Adrenal gland (tissue), 12 donors: ENCODE data around the gene DNAH2. TPM values are rescaled to one million over a fixed set of nuclear protein-coding genes. Genes with fewer than 3 reads are reported as not detected.

Experiments
- DNase-seq, 7 donors: peaks; one replicate each; pipeline ENCODE4 v3.0.0-alpha.2; 2019 to 2020
- H3K27ac ChIP-seq, 5 donors: fragments of 200-600 bp; sonication (generic) in 4 of 5; 1 replicate in 3 of 5; 2 replicates in 2 of 5; pipeline versions ENCODE4 v1.5.1 to v1.8.0; 2016 to 2020; ENCODE audit warnings: mild to moderate bottlenecking in 1 of 5
- H3K27me3 ChIP-seq: fragments of 200-600 bp; 2 replicates; pipeline ENCODE4 v1.8.0; 2021
- H3K36me3 ChIP-seq, 2 donors: fragments of 200-600 bp; replicated peaks in 1 of 2; 1 replicate in 1 of 2; 2 replicates in 1 of 2; pipeline versions ENCODE4 v1.5.1 to v1.8.0; 2018 to 2022
- H3K4me1 ChIP-seq, 2 donors: fragments of 200-600 bp; replicated peaks in 1 of 2; 1 replicate in 1 of 2; 2 replicates in 1 of 2; pipeline versions ENCODE4 v1.5.1 to v1.8.0; 2018 to 2021
- H3K4me3 ChIP-seq, 4 donors: fragments of 200-600 bp; sonication (generic) in 3 of 4; one replicate each; pipeline ENCODE4 v1.5.1; 2016 to 2018
- H3K9me3 ChIP-seq, 3 donors: fragments of 200-600 bp; sonication (generic) in 1 of 3; replicated peaks in 1 of 3; 1 replicate in 2 of 3; 2 replicates in 1 of 3; pipeline versions ENCODE4 v1.5.1 to v1.8.0; 2016 to 2021
- CTCF ChIP-seq, 6 experiments: fragments of 450-650 bp in 4 of 6; fragments of 200-600 bp in 2 of 6; sonication (generic) in 1 of 6; IDR thresholded peaks; 1 replicate in 5 of 6; 2 replicates in 1 of 6; pipeline versions ENCODE4 v1.5.1 to v1.8.0; 2016 to 2021; ENCODE audit warnings: antibody characterized with exemption in 6 of 6, mild to moderate bottlenecking in 2 of 6, moderate library complexity in 1 of 6
- POLR2A ChIP-seq, 2 donors: fragments of 450-650 bp; IDR thresholded peaks; one replicate each; pipeline ENCODE4 v1.6.1; 2017; ENCODE audit warnings: antibody characterized with exemption in 2 of 2, mild to moderate bottlenecking in 2 of 2, moderate library complexity in 1 of 2
- WGBS, 4 donors: extraction: QIAGEN DNeasy Blood & Tissue Kit in 2 of 4; methylation state at CpG; one replicate each; pipeline versions ENCODE4 v1.1.5 to v1.1.7; 2013 to 2017; 5-methylcytosine and 5-hydroxymethylcytosine counted together
- intact Hi-C, 2 donors: fragments of 100-400 bp; cut with DNase I; formaldehyde crosslinking; loops; one replicate each; pipeline versions ENCODE4 v1.14.1 to v1.15.0; 2022 to 2023
- polyA plus RNA-seq, 3 donors: library from polyadenylated mRNA; stranded (reverse); fragments of 200-250 nt in 2 of 3; fragments of 350-450 nt in 1 of 3; fragmentation: Illumina TruSeq in 1 of 3; extraction: RNeasy Lipid Tissue Mini Kit (QIAGEN cat#74804) in 1 of 3; gene quantifications; one replicate each; pipeline ENCODE4 v1.2.3, GENCODE V29; 2013 to 2014
- total RNA-seq, 9 donors: library from RNA; depleted of rRNA in 4 of 9; stranded (reverse); fragments of >200 nt in 4 of 9; fragments of 120-200 nt in 1 of 9; fragmentation: NEBNext Ultra II Directional in 1 of 9; extraction: Animal tissue kit (Norgen Biotek cat#: 25700) in 1 of 9; gene quantifications; one replicate each; pipeline versions ENCODE4 v1.1.0 to v1.2.4, GENCODE V29; 2013 to 2023
- donor health status: healthy with polysubstance abuse.
- donor health status: Bipolar disorder and iron deficiency.
- donor health status: DM: yes; HTN: yes; CAD: no.
- donor health status: DM: no; HTN: no; CAD: no.
- donor health status: DM: no; HTN: no; CAD: no.
- donor health status: DM: yes; HTN: yes; CAD: no.

The DNAH2 gene
- total and polyA plus RNA-seq, 12 donors: 0.02 to 0.26 (median 0.07) TPM

- Histone ChIP-seq H3K4me3 (peak overlapping the region in 3 of 4 donors; percentile 62 to 82 (median 62)), H3K36me3 (peaks cover 0 to 20% of the 10 kb centered on the region in 2 donors), H3K4me1 (peaks cover 22 to 40% of the 10 kb centered on the region in 2 donors), H3K27ac (peak overlapping the region; percentile 98 to 99 (median 99)), H3K27me3 (no peaks in the 10 kb centered on the region), H3K9me3 (no peaks in the 10 kb centered on the region)
- 0 to 1% (median 0%) methylated on average over 15 to 47 of the region's 47 CpGs for WGBS, 4 donors
- TF ChIP-seq POLR2A (IDR thresholded peaks at IDR 0.05) (peak; percentile 36 to 74), CTCF (IDR thresholded peaks at IDR 0.05) (peak in 1 of 6 experiments; percentile 7)
- intact Hi-C loops: no loop called here
- peak; percentile 78 to 91 (median 87) for DNase-seq
These were observed 125.1 kb downstream of the DNAH2 start for GRCh38 chr17:7842380-7843256.

- peaks cover 0 to 26% of the 10 kb centered on the region in 2 donors for H3K36me3 ChIP-seq
- TF ChIP-seq POLR2A (IDR thresholded peaks at IDR 0.05): no peak
- TF ChIP-seq CTCF (IDR thresholded peaks at IDR 0.05): no peak
- peaks cover 17 to 37% of the 10 kb centered on the region in 2 donors for H3K4me1 ChIP-seq
- no peaks in the 10 kb centered on the region for H3K27me3 ChIP-seq
- H3K4me3 ChIP-seq: peak overlapping the region in 3 of 4 donors; percentile 62 to 82 (median 62)
- H3K27ac ChIP-seq: peak overlapping the region; percentile 98 to 99 (median 99)
- DNase-seq: no peak
- H3K9me3 ChIP-seq: no peaks in the 10 kb centered on the region
- intact Hi-C loops: no loop called here
- 0% methylated on average over 5 to 17 of the region's 17 CpGs for WGBS, 4 donors
These were observed 125.7 kb downstream of the DNAH2 start for GRCh38 chr17:7843257-7843535.

- no peaks in the 10 kb centered on the region for H3K27me3 ChIP-seq
- peak; percentile 72 to 79 for TF ChIP-seq POLR2A (IDR thresholded peaks at IDR 0.05)
- no peak for TF ChIP-seq CTCF (IDR thresholded peaks at IDR 0.05)
- peaks cover 0 to 28% of the 10 kb centered on the region in 2 donors for H3K36me3 ChIP-seq
- peak; percentile 82 to 92 (median 89) for DNase-seq
- H3K4me3 ChIP-seq: peak overlapping the region in 3 of 4 donors; percentile 62 to 82 (median 62)
- no peaks in the 10 kb centered on the region for H3K9me3 ChIP-seq
- H3K4me1 ChIP-seq: peaks cover 17 to 36% of the 10 kb centered on the region in 2 donors
- intact Hi-C loops: no loop called here
- 0 to 1% (median 0%) methylated on average over 23 to 61 of the region's 61 CpGs for WGBS, 4 donors
- peak overlapping the region; percentile 98 to 99 (median 99) for H3K27ac ChIP-seq
These were observed 126.2 kb downstream of the DNAH2 start for GRCh38 chr17:7843536-7844291.
